Mucosa of rectum (tissue), 2 donors: Measurements from ENCODE around the gene VHLL.
A peak's percentile ranks its signal among the peaks of the same experiment; 100 is the strongest.

Experiments used
- H3K27ac ChIP-seq, 2 donors: one replicate each; pipeline ENCODE4 v1.7.0; 2013; ENCODE audit warnings: inconsistent platforms in 2 of 2, low read depth in 2 of 2, low read length in 2 of 2
- H3K27me3 ChIP-seq, 2 donors: one replicate each; pipeline ENCODE4 v1.7.0; 2013; ENCODE audit warnings: low read length in 2 of 2; ENCODE audit not compliant: control insufficient read depth in 2 of 2, insufficient read depth in 2 of 2
- H3K36me3 ChIP-seq, 2 donors: one replicate each; pipeline ENCODE4 v1.7.0; 2013; ENCODE audit warnings: low read length in 2 of 2; ENCODE audit not compliant: control insufficient read depth in 2 of 2, insufficient read depth in 2 of 2
- H3K4me1 ChIP-seq, 2 donors: one replicate each; pipeline ENCODE4 v1.7.0; 2013; ENCODE audit warnings: low read length in 2 of 2, mild to moderate bottlenecking in 1 of 2; ENCODE audit not compliant: control insufficient read depth in 2 of 2, insufficient read depth in 2 of 2
- H3K4me3 ChIP-seq, 2 donors: one replicate each; pipeline ENCODE4 v1.7.0; 2013; ENCODE audit warnings: low read length in 2 of 2
- H3K9ac ChIP-seq, 2 donors: one replicate each; pipeline ENCODE4 v1.7.0; 2013; ENCODE audit warnings: low read length in 2 of 2, low read depth in 1 of 2, mild to moderate bottlenecking in 1 of 2
- H3K9me3 ChIP-seq, 2 donors: one replicate each; pipeline ENCODE4 v1.7.0; 2013; ENCODE audit warnings: low read length in 2 of 2; ENCODE audit not compliant: control insufficient read depth in 2 of 2
- donor health status: healthy.
- donor health status: Normal muscosa, but diverticular disease.

VHLL gene

DNA sequence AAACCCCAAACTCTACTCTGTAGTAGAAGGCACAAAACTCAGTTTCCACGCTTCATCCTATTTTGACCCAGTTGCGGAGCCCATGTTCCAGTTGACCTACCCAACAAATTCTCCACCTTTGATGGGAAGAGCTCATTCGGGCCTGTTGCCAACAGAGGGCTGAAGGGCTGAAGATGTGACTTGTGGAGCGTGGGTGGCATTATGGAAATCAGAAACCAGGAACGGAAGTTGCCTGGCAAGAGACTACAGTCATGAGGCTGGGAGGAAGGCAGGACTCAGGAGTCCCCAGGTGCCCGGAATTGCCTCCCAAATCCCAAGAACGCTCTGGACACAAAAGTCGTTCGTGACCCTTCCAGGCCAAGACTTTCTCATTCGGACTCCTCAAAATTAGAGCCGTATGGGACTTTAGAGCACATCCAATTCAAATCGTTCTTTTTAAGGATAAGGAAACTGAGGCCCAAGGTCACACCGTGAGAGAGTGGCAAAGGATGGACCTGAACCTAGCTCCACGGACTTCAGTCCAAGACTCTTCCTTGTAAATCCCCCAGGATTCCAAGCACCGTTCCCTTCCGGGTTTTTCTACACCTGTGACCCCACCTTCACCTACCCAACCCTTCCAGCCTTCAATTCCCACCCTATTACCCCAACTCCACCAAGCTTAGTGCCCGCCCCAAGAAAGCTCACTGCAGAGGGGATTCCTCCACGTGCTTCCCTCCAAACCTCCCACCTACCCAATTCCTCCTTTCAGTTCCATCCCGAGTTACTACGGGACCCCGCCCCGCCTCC lies 17.2 kb downstream of the VHLL start:
- H3K27me3 ChIP-seq = no peaks in the 10 kb centered on the region
- peak overlapping the region; percentile 89 to 92 for H3K27ac ChIP-seq
- H3K9me3 ChIP-seq = no peaks in the 10 kb centered on the region
- peaks cover 24 to 29% of the 10 kb centered on the region in 2 donors for H3K4me1 ChIP-seq
- peak overlapping the region; percentile 95 to 99 for H3K4me3 ChIP-seq
- peaks cover 18 to 25% of the 10 kb centered on the region in 2 donors for H3K36me3 ChIP-seq
- H3K9ac ChIP-seq = peak overlapping the region; percentile 89 to 90

DNA sequence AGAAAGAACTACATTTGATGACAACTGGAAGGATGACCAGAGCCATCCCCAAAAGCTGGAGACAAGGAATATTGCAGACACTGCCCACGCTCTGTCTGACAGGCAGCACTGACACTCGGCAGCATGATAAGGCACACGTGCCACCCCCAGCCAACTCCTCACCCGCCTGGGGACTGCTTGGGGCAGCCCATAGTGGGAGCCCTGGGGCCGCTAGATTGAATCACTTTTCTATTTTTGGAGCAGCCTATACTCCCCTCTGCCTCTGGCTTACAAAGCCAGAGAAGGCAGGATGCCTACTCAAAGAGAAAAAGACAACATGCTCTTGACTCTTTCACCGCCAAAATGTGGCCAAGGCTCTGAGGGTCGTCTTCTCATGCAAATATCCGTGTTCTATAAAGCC lies 17.8 kb downstream of the VHLL start:
- peak overlapping the region; percentile 95 to 99 for H3K4me3 ChIP-seq
- no peak overlapping the region for H3K27ac ChIP-seq
- peaks cover 23 to 31% of the 10 kb centered on the region in 2 donors for H3K36me3 ChIP-seq
- no peaks in the 10 kb centered on the region for H3K9me3 ChIP-seq
- peak overlapping the region in 1 of 2 donors; percentile 90 for H3K9ac ChIP-seq
- H3K4me1 ChIP-seq = peaks cover 24 to 29% of the 10 kb centered on the region in 2 donors
- H3K27me3 ChIP-seq = no peaks in the 10 kb centered on the region

DNA sequence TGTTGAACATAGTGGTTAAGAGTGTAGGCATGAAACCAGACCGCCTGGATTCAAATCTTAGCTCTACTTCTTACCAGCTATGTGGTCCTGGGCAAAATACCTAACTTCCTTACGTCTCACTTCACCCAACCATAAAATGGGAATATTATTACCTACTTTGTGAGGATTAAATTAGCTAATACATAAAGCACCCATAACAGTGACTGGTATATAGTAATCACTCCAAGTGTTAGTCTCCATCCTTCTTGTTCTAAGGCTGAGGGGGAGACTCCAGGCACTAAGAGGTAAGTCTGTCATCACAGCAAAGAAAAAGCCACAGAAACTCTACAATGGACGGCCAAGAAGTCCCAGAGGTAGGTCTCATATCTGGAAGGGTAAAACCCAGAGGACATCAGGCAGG lies 19.3 kb downstream of the VHLL start:
- H3K9me3 ChIP-seq = no peaks in the 10 kb centered on the region
- no peak overlapping the region for H3K4me3 ChIP-seq
- H3K27ac ChIP-seq = no peak overlapping the region
- H3K27me3 ChIP-seq = no peaks in the 10 kb centered on the region
- no peak overlapping the region for H3K9ac ChIP-seq
- peaks cover 31 to 43% of the 10 kb centered on the region in 2 donors for H3K36me3 ChIP-seq
- H3K4me1 ChIP-seq = peaks cover 24 to 29% of the 10 kb centered on the region in 2 donors

DNA sequence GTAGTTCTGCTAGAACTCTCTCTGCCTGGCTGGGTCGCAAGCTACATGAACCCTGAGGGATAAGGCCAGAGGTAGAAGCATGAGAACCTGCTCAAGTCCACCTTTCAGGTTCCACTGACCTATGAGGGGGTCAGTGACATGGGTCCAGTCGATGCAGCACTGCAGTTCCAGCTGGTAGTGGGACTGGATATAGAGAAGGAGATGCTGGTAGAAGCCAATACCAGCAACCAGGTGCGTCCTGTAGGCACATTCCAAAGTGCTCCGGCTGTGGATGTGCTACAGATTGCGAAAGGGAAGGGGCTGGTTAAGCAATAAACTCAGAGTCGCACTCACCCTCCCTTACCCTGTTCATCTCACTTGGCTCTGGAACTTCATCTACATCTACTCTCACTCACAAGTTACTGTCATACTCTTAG lies 22.1 kb downstream of the VHLL start:
- peaks cover 55 to 70% of the 10 kb centered on the region in 2 donors for H3K36me3 ChIP-seq

DNA sequence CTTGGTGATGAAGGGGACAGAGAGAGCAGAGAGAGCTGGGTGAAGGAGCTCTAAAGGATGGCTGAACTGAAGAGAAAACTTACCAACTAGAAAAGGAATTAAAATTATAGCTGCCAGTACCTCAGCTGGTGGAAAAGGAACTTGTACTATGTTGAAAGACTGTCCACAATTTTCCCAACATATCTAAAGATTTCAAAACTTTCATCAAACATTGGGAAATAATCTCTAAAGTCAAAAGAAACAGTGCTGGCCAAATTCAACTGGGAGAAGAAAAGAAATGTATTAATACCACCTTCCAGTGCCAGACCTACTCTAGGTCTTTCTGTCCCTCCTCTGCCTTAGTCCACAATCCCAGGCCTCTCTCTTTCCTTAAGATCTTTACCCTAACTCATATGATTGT lies 22.6 kb downstream of the VHLL start:
- Histone ChIP-seq H3K9me3 (no peaks in the 10 kb centered on the region), H3K27ac (no peak overlapping the region), H3K9ac (no peak overlapping the region), H3K27me3 (no peaks in the 10 kb centered on the region), H3K36me3 (peaks cover 59 to 75% of the 10 kb centered on the region in 2 donors), H3K4me1 (peaks cover 6% of the 10 kb centered on the region in 2 donors), H3K4me3 (no peak overlapping the region)

More for the DNA sequence above, 22.1 kb downstream of the VHLL start:
- peaks cover 9 to 11% of the 10 kb centered on the region in 2 donors for H3K4me1 ChIP-seq
- no peak overlapping the region for H3K9ac ChIP-seq
- H3K9me3 ChIP-seq = no peaks in the 10 kb centered on the region
- H3K27me3 ChIP-seq = no peaks in the 10 kb centered on the region
- H3K4me3 ChIP-seq = no peak overlapping the region
- H3K27ac ChIP-seq = no peak overlapping the region

DNA sequence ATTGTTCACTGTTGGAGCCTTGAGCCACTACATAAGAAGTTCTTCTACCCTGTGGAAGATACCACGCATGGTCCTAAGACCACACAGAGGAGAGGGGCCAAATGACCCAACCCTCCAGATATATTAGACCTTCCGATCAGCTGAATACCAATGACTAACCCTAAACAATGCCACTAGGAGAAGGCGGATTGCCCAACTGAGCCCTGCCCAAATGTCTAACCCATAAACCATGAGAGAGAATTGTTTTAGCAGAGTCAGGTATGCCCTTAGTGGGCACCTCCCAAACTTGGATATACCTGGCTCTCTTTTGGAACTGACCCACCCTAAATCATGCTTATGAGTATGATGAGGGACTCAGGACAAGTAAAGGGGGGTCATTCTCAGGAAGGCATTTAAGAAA lies 28.8 kb downstream of the VHLL start:
- no peak overlapping the region for H3K4me3 ChIP-seq
- no peaks in the 10 kb centered on the region for H3K4me1 ChIP-seq
- peaks cover 76 to 85% of the 10 kb centered on the region in 2 donors for H3K36me3 ChIP-seq

DNA sequence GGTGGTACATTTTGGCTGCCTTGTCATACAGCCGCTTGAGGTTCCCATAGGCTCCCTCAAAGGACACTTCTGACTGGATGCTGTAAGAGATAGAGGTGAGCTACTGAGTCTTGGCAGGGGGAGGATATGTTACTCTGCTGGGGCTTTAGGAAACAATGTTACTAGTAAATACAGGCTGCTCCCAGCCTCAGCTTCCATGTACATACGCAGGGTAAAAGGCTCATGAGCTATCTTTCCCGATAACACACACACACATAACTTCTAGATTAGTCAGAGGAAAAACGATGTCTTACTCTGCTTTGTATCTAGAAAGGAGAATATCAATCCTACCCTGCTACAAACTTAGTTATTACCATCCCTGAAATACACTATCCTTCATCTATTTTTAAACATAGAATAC lies 30.8 kb downstream of the VHLL start:
- peaks cover 67 to 78% of the 10 kb centered on the region in 2 donors for H3K36me3 ChIP-seq
- H3K27ac ChIP-seq = no peak overlapping the region
- no peaks in the 10 kb centered on the region for H3K27me3 ChIP-seq
- H3K4me3 ChIP-seq = no peak overlapping the region
- H3K9ac ChIP-seq = no peak overlapping the region
- no peaks in the 10 kb centered on the region for H3K4me1 ChIP-seq
- H3K9me3 ChIP-seq = no peaks in the 10 kb centered on the region

More for the DNA sequence above, 28.8 kb downstream of the VHLL start:
- Histone ChIP-seq H3K27ac (no peak overlapping the region), H3K27me3 (no peaks in the 10 kb centered on the region), H3K9ac (no peak overlapping the region), H3K9me3 (no peaks in the 10 kb centered on the region)

DNA sequence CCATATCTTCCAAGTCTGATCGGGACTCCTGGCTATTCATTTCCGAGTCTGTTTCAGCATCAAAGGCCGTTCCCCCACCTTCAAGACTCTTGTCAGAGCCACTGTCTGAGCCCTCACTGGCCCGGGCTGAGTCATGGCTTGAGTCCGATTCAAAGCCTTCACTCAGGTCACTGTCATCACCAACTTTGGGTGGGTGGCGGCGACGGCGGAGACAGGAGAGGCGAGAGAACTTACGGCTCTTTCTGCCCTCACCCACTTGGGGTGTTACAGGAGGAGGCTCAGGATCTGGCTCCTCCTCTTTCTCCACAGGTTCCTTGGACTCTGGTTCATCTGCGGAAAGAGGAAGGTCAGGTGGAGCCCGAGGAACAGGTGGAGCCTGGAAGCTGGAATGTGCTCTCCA lies 33.1 kb downstream of the VHLL start:
- no peak overlapping the region for H3K4me3 ChIP-seq
- H3K27ac ChIP-seq = no peak overlapping the region
- H3K27me3 ChIP-seq = no peaks in the 10 kb centered on the region
- H3K36me3 ChIP-seq = peaks cover 61 to 79% of the 10 kb centered on the region in 2 donors
- no peak overlapping the region for H3K9ac ChIP-seq
- no peaks in the 10 kb centered on the region for H3K4me1 ChIP-seq
- no peaks in the 10 kb centered on the region for H3K9me3 ChIP-seq

DNA sequence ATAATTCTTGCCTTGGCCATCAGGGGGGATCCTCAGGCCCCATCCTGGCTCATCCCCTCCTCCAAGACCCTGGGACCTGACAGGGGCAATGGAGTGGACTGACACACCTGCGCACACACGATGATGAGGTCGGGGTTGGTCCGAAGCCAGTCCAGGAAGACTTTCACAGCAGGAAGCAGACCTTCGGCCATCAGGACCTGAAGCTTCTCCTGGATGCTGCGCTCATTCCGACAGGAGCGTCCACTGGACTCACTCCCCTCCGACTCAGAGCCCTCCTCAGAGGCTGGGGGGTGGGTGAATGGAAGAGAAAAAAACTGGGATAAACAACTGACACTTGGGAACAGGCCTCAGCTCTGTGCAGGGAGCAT lies 35.8 kb downstream of the VHLL start:
- no peak overlapping the region for H3K27ac ChIP-seq
- no peaks in the 10 kb centered on the region for H3K4me1 ChIP-seq
- H3K9me3 ChIP-seq = no peaks in the 10 kb centered on the region
- no peak overlapping the region for H3K9ac ChIP-seq
- no peaks in the 10 kb centered on the region for H3K27me3 ChIP-seq
- H3K4me3 ChIP-seq = no peak overlapping the region
- peaks cover 74 to 85% of the 10 kb centered on the region in 2 donors for H3K36me3 ChIP-seq

DNA sequence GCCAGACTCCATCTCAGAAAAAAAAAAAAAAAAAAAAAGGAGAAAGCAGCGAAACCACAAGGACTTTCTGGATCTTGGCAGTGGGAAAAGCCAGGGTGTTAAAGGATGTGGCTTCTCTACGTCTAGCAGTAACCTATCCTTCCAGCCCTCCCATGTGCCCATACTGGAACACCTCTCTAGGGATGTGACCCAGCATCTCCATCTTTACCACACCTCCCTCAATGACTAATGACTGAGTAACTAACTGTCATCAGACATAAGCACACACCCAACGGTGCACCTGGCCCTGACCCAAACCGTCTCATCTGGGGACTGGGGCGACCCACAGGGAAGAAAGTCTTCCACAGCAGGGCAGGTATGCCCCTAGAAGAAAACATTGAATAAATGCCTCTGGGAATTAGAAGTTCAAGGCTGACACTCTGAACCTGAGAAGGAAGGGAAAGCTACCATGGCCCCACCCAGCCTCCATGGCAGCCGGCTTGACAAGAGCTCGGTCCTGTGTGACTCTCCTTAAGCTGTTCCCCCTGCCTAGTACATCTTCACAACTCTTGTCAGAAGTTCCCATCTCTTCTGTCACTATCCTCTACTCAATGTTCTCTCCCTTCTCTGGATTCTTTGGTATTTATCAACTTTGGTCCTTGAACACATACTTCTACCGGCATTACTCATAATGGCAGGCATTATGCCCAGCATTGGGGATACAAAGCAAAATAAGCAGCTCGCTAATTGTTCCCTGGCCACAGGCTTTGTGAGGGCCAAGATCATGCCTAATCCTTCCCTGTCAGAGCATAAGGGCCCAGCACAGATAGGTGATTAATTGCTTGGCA lies 36.4 kb downstream of the VHLL start:
- Histone ChIP-seq H3K27me3 (no peaks in the 10 kb centered on the region), H3K36me3 (peaks cover 73 to 85% of the 10 kb centered on the region in 2 donors), H3K4me3 (no peak overlapping the region), H3K4me1 (no peaks in the 10 kb centered on the region), H3K27ac (no peak overlapping the region), H3K9me3 (no peaks in the 10 kb centered on the region), H3K9ac (no peak overlapping the region)
